Transverse colon (tissue), 4 donors: ENCODE measurements around the gene ATP6V1B1. TPM values are rescaled to one million over a fixed set of nuclear protein-coding genes. Genes with fewer than 3 reads are reported as not detected.

ENCODE experiments used
- DNase-seq: peaks from one replicate; pipeline ENCODE4 v3.0.0-alpha.2; 2019
- H3K27ac ChIP-seq, 4 donors: fragments of 200-600 bp; sonication (generic); 2 replicates each; pipeline ENCODE4 v1.5.1; 2016 to 2018; ENCODE audit warnings: inconsistent platforms in 4 of 4
- H3K27me3 ChIP-seq: fragments of 200-600 bp; sonication (generic); 2 replicates; pipeline ENCODE4 v1.5.1; 2017; ENCODE audit warnings: inconsistent platforms
- H3K36me3 ChIP-seq, 4 donors: fragments of 200-600 bp; sonication (generic); 2 replicates each; pipeline ENCODE4 v1.5.1; 2017 to 2019; ENCODE audit warnings: inconsistent platforms in 4 of 4
- H3K4me1 ChIP-seq, 4 donors: fragments of 200-600 bp; sonication (generic); 2 replicates each; pipeline ENCODE4 v1.5.1; 2017 to 2020; ENCODE audit warnings: inconsistent platforms in 4 of 4
- H3K4me3 ChIP-seq, 4 donors: fragments of 200-600 bp; sonication (generic); 1 replicate in 1 of 4; 2 replicates in 3 of 4; pipeline versions ENCODE4 v1.5.1 to v1.6.1; 2017 to 2019; ENCODE audit warnings: inconsistent platforms in 4 of 4
- H3K9me3 ChIP-seq, 2 donors: fragments of 200-600 bp; sonication (generic); 2 replicates each; pipeline ENCODE4 v1.5.1; 2017 to 2019; ENCODE audit warnings: inconsistent platforms in 2 of 2
- EP300 ChIP-seq: sonication (generic); formaldehyde crosslinking; IDR thresholded peaks from one replicate; pipeline ENCODE4 v1.6.1; 2017; ENCODE audit warnings: antibody characterized with exemption, low read depth
- POLR2A ChIP-seq: fragments of 450-650 bp; IDR thresholded peaks from one replicate; pipeline ENCODE4 v1.6.1; 2016; ENCODE audit warnings: antibody characterized with exemption, mild to moderate bottlenecking, moderate library complexity
- POLR2AphosphoS5 ChIP-seq, 3 donors: sonication (generic); formaldehyde crosslinking; IDR thresholded peaks; one replicate each; pipeline ENCODE4 v1.6.1; 2016; ENCODE audit warnings: antibody characterized with exemption in 3 of 3
- WGBS, 2 donors: methylation state at CpG; one replicate each; pipeline ENCODE4 v1.1.5; 2018; ENCODE audit warnings: low coverage in 1 of 2; 5-methylcytosine and 5-hydroxymethylcytosine counted together
- in situ Hi-C, 4 donors: fragments of 200-750 bp; cut with MboI; loops; one replicate each; pipeline versions ENCODE4 v1.15.0 to v1.15.1; 2017; ENCODE audit warnings: low sequenced_read_pairs in 3 of 4, low pct_ligation_motif_present in 1 of 4, low pct_unique_long_range_greater_than_20kb in 1 of 4
- intact Hi-C: fragments of 100-400 bp; cut with DNase I; formaldehyde crosslinking; loops from one replicate; pipeline ENCODE4 v1.15.1; 2023; ENCODE audit warnings: low total_unique reads
- total RNA-seq, 4 donors: library from RNA; depleted of rRNA; stranded (reverse); fragments of >200 nt; gene quantifications; one replicate each; pipeline ENCODE4 v1.1.0, GENCODE V29; 2016
- TF ChIP-seq, protein P1 (sequence below), 5 experiments: fragments of 200-600 bp in 3 of 5; fragments of 450-650 bp in 2 of 5; sonication (generic) in 3 of 5; IDR thresholded peaks; 1 replicate in 2 of 5; 2 replicates in 3 of 5; pipeline ENCODE4 v1.5.1; 2016 to 2017; ENCODE audit warnings: antibody characterized with exemption in 5 of 5, inconsistent platforms in 3 of 5, mild to moderate bottlenecking in 2 of 5, moderate library complexity in 1 of 5

ATP6V1B1 gene
- not detected for total RNA-seq

DNA sequence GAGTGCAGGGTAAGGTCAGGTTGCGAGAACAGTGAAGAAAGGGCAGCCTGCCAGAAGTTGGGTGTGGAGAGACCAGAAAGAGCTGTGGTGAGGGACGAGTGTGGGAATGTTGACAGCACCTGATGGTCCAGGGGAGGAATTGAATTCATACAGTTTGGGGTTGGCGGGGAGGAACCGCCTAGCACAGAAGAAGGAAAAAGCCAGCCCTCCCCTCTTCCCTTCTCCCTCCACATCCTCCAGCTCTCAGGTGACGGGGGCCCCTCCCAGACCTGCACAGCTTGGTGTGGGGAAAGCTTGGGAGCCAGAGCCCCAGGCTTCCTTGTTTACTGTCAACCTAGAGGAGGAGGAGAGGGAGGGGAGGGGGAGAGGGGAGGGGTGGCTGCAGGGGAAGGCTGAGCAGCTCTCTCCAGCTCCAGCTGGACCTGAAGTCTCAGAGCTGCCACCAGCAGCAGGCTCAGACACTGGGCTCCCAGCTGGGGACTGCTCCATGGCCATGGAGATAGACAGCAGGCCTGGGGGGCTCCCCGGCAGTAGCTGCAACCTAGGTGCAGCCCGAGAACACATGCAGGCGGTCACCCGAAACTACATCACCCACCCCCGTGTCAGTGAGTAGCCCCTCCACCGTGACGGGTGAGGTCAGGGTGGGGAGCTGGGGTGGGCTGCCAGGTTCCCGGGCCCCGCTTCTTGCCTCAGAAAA is at the start of gene ATP6V1B1:
TSS of gene ATP6V1B1 (plus strand) at position 433 of the 697 bp plus-strand sequence. CDS start at position 488, 55 bp downstream.
- in situ Hi-C loops (loop anchor here in 3 of 4 donors (25.0 kb wide), 1 partner anchor 623 kb away; the partner anchor contains the start of gene FAM136A (in 3 of the 3)), intact Hi-C loops (no loop called here)
- DNase-seq: no peak
- Histone ChIP-seq H3K27ac (no peak within 1 kb of the TSS), H3K36me3 (no peaks in the 10 kb centered on the region), H3K27me3 (peaks cover 10% of the 10 kb centered on the region), H3K4me1 (no peaks in the 10 kb centered on the region), H3K9me3 (no peaks in the 10 kb centered on the region), H3K4me3 (no peak within 1 kb of the TSS)
- WGBS, 2 donors: 0 to 57% methylated on average over 1 to 13 of the region's 14 CpGs
- TF ChIP-seq POLR2A: no peak
- TF ChIP-seq, protein P1, sequence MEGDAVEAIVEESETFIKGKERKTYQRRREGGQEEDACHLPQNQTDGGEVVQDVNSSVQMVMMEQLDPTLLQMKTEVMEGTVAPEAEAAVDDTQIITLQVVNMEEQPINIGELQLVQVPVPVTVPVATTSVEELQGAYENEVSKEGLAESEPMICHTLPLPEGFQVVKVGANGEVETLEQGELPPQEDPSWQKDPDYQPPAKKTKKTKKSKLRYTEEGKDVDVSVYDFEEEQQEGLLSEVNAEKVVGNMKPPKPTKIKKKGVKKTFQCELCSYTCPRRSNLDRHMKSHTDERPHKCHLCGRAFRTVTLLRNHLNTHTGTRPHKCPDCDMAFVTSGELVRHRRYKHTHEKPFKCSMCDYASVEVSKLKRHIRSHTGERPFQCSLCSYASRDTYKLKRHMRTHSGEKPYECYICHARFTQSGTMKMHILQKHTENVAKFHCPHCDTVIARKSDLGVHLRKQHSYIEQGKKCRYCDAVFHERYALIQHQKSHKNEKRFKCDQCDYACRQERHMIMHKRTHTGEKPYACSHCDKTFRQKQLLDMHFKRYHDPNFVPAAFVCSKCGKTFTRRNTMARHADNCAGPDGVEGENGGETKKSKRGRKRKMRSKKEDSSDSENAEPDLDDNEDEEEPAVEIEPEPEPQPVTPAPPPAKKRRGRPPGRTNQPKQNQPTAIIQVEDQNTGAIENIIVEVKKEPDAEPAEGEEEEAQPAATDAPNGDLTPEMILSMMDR (IDR thresholded peaks at IDR 0.05): no peak
- TF ChIP-seq EP300: no peak
- TF ChIP-seq POLR2AphosphoS5 (IDR thresholded peaks at IDR 0.05): no peak

DNA sequence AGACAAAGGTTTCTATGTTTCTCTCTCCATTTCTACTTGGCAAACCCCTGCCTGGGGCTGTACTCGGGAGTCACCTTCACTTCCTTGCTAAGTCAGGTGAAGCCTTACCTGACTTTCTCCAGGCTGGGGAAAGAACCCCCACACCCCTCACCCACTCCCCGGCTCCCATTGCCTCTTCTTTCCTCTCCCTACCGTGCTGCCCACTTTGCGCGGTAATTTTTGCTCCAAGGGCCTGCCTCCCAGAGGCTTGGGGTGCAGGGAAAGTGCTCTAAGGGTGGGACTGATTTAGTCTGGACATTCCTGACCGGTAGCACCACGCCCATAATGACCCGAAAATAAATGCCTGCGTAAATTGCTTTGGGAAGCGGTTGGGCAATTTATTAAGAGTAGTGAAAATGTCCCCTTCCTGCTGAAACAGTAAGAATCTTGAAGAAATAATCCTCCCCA is 49.1 kb upstream of the ATP6V1B1 start:
- intact Hi-C loops (no loop called here), in situ Hi-C loops (no loop called here)
- Histone ChIP-seq H3K27me3 (peaks cover 100% of the 10 kb centered on the region), H3K4me1 (peaks cover 7 to 28% (median 16%) of the 10 kb centered on the region in 4 donors), H3K36me3 (no peaks in the 10 kb centered on the region), H3K27ac (no peak overlapping the region), H3K4me3 (no peak overlapping the region), H3K9me3 (no peaks in the 10 kb centered on the region)
- WGBS, 2 donors: 19 to 40% methylated on average over 1 to 10 of the region's 10 CpGs
- no peak for DNase-seq
- TF ChIP-seq EP300: no peak
- TF ChIP-seq, protein P1 (IDR thresholded peaks at IDR 0.05): no peak
- TF ChIP-seq POLR2AphosphoS5 (IDR thresholded peaks at IDR 0.05): no peak
- no peak for TF ChIP-seq POLR2A

GRCh38 chr2:70887208-70887549 is 48.5 kb upstream of the ATP6V1B1 start:
- no peak overlapping the region for H3K27ac ChIP-seq
- H3K4me3 ChIP-seq: peak overlapping the region; percentile 3 to 53 (median 28)
- WGBS, 2 donors: 11 to 14% methylated on average over 4 to 8 of the region's 8 CpGs
- H3K9me3 ChIP-seq: no peaks in the 10 kb centered on the region
- H3K27me3 ChIP-seq: peaks cover 100% of the 10 kb centered on the region
- H3K36me3 ChIP-seq: no peaks in the 10 kb centered on the region
- in situ Hi-C loops (no loop called here), intact Hi-C loops (no loop called here)
- TF ChIP-seq POLR2AphosphoS5 (IDR thresholded peaks at IDR 0.05) (no peak), POLR2A (no peak), EP300 (no peak)
- TF ChIP-seq, protein P1 (IDR thresholded peaks at IDR 0.05): no peak
- no peak for DNase-seq
- peaks cover 7 to 28% (median 16%) of the 10 kb centered on the region in 4 donors for H3K4me1 ChIP-seq

DNA sequence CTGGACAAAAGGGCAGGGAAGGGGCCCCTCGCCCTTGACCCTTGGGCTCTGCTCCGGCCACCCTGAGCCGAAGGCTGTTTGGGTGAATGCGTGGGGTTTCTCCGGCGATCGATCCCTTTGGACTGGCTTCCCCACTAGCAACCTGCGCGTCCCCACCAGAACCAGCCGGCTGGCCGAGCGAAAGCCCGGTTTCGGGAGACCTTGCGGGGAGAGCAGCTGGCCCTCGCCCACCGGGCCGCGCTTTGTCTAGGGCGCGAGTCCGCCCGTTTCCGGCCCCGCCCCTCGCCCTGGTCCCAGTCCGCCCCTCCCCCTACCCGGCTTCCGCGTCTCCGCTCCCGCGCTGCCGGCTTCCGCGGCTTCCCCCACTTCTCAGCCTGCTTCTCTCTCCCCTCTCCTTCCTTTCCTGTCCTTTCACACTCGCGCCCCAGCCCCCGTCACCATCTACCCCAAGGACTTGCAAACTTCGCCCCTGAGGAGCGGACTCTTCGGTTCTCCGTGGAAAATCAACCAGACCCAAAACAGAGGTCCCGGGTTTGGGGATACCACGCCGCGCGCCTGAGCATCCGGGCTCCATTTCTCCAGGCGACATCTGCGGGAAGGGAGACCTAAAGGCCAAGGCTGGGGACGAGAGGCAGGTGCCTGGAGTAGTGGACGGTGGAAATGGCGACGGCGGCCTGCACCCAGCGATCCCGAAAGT is 48.0 kb upstream of the ATP6V1B1 start:
- DNase-seq: peak; percentile 54
- Histone ChIP-seq H3K4me3 (peak overlapping the region; percentile 3 to 53 (median 28)), H3K27ac (no peak overlapping the region), H3K9me3 (no peaks in the 10 kb centered on the region), H3K4me1 (peaks cover 7 to 28% (median 16%) of the 10 kb centered on the region in 4 donors), H3K36me3 (no peaks in the 10 kb centered on the region), H3K27me3 (peaks cover 100% of the 10 kb centered on the region)
- intact Hi-C loops: no loop called here
- in situ Hi-C loops: no loop called here
- WGBS, 2 donors: 14% methylated on average over 47 of the region's 58 CpGs; no CpG with 5 or more reads in 1 of the 2 donors
- no peak for TF ChIP-seq EP300
- no peak for TF ChIP-seq POLR2AphosphoS5 (IDR thresholded peaks at IDR 0.05)
- TF ChIP-seq, protein P1 (IDR thresholded peaks at IDR 0.05): no peak
- no peak for TF ChIP-seq POLR2A
